Vagina (tissue), 2 donors: ENCODE measurements around the gene HGD.

Source experiments
- POLR2A ChIP-seq, 2 donors: fragments of 450-650 bp; IDR thresholded peaks; one replicate each; pipeline ENCODE4 v1.6.1; 2017; ENCODE audit warnings: antibody characterized with exemption in 2 of 2, mild to moderate bottlenecking in 2 of 2, moderate library complexity in 2 of 2
- POLR2AphosphoS5 ChIP-seq, 2 donors: sonication (generic); formaldehyde crosslinking; IDR thresholded peaks; one replicate each; pipeline ENCODE4 v1.9.0; 2017; ENCODE audit warnings: antibody characterized with exemption in 2 of 2, mild to moderate bottlenecking in 2 of 2, low read depth in 1 of 2; ENCODE audit not compliant: insufficient read depth in 1 of 2
- TF ChIP-seq, protein P1 (sequence below), 3 experiments: fragments of 450-650 bp in 2 of 3; fragments of 200-600 bp in 1 of 3; sonication (generic) in 1 of 3; IDR thresholded peaks; one replicate each; pipeline ENCODE4 v1.5.1; 2017 to 2019; ENCODE audit warnings: antibody characterized with exemption in 3 of 3, mild to moderate bottlenecking in 2 of 3, moderate library complexity in 2 of 3

- TF ChIP-seq, protein P1, sequence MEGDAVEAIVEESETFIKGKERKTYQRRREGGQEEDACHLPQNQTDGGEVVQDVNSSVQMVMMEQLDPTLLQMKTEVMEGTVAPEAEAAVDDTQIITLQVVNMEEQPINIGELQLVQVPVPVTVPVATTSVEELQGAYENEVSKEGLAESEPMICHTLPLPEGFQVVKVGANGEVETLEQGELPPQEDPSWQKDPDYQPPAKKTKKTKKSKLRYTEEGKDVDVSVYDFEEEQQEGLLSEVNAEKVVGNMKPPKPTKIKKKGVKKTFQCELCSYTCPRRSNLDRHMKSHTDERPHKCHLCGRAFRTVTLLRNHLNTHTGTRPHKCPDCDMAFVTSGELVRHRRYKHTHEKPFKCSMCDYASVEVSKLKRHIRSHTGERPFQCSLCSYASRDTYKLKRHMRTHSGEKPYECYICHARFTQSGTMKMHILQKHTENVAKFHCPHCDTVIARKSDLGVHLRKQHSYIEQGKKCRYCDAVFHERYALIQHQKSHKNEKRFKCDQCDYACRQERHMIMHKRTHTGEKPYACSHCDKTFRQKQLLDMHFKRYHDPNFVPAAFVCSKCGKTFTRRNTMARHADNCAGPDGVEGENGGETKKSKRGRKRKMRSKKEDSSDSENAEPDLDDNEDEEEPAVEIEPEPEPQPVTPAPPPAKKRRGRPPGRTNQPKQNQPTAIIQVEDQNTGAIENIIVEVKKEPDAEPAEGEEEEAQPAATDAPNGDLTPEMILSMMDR (IDR thresholded peaks at IDR 0.05): no peak
- TF ChIP-seq POLR2A (IDR thresholded peaks at IDR 0.05): no peak
- no peak for TF ChIP-seq POLR2AphosphoS5 (IDR thresholded peaks at IDR 0.05; ENCODE audit: insufficient read depth in 1 of 2, low read depth in 1 of 2)
Observed at GRCh38 chr3:120713262-120713661, 31.2 kb upstream of the HGD start.
